Measurements from ENCODE around the gene NKAIN4. TPM values are rescaled to one million over a fixed set of nuclear protein-coding genes. Genes with fewer than 3 reads are reported as not detected.

NKAIN4 gene
- total RNA-seq, 2 donors from 2014 or later, result not detected

- H3K4me3 ChIP-seq, result no peak overlapping the region
- DNase-seq (ENCODE audit: low spot score) (no peak), ATAC-seq (ENCODE audit: insufficient number of reproducible peaks, low FRiP score, low read depth) (no peak)
- H3K27ac ChIP-seq, result no peak overlapping the region
- no peaks in the 10 kb centered on the region for H3K27me3 ChIP-seq (replicated peaks; ENCODE audit: insufficient read depth)
- no peaks in the 10 kb centered on the region for H3K9me3 ChIP-seq
- H3K4me1 ChIP-seq (ENCODE audit: control insufficient read depth in 1 of 2, low read depth in 2 of 2), result no peaks in the 10 kb centered on the region
- no peak for TF ChIP-seq CTCF (IDR thresholded peaks at IDR 0.05)
- H3K36me3 ChIP-seq, result no peaks in the 10 kb centered on the region
These were observed 7.6 kb downstream of the NKAIN4 start for GRCh38 chr20:63246490-63247288.

GRCh38 chr20:63244468-63244867, 9.8 kb downstream of the NKAIN4 start:
- Histone ChIP-seq H3K27ac (no peak overlapping the region), H3K4me3 (no peak overlapping the region), H3K9me3 (no peaks in the 10 kb centered on the region), H3K36me3 (no peaks in the 10 kb centered on the region), H3K4me1 (ENCODE audit: control insufficient read depth in 1 of 2, low read depth in 2 of 2) (no peaks in the 10 kb centered on the region), H3K27me3 (replicated peaks; ENCODE audit: insufficient read depth) (no peaks in the 10 kb centered on the region)
- no peak for TF ChIP-seq CTCF (IDR thresholded peaks at IDR 0.05)
- no peak for DNase-seq (ENCODE audit: low spot score)
- ATAC-seq (ENCODE audit: insufficient number of reproducible peaks, low FRiP score, low read depth), result no peak

- no peaks in the 10 kb centered on the region for H3K4me1 ChIP-seq (ENCODE audit: control insufficient read depth in 1 of 2, low read depth in 2 of 2)
- H3K9me3 ChIP-seq, result no peaks in the 10 kb centered on the region
- H3K27me3 ChIP-seq (replicated peaks; ENCODE audit: insufficient read depth), result no peaks in the 10 kb centered on the region
- H3K36me3 ChIP-seq, result no peaks in the 10 kb centered on the region
- DNase-seq (ENCODE audit: low spot score) (no peak), ATAC-seq (ENCODE audit: insufficient number of reproducible peaks, low FRiP score, low read depth) (no peak)
- TF ChIP-seq CTCF (IDR thresholded peaks at IDR 0.05), result no peak
- no peak overlapping the region for H3K4me3 ChIP-seq
- no peak overlapping the region for H3K27ac ChIP-seq
These were observed 10.5 kb downstream of the NKAIN4 start for GRCh38 chr20:63243604-63244247.

GRCh38 chr20:63242736-63243135, 11.5 kb downstream of the NKAIN4 start:
- Histone ChIP-seq H3K27me3 (replicated peaks; ENCODE audit: insufficient read depth) (no peaks in the 10 kb centered on the region), H3K4me1 (ENCODE audit: control insufficient read depth in 1 of 2, low read depth in 2 of 2) (no peaks in the 10 kb centered on the region), H3K27ac (no peak overlapping the region), H3K9me3 (no peaks in the 10 kb centered on the region), H3K4me3 (no peak overlapping the region), H3K36me3 (no peaks in the 10 kb centered on the region)
- DNase-seq (ENCODE audit: low spot score) (no peak), ATAC-seq (ENCODE audit: insufficient number of reproducible peaks, low FRiP score, low read depth) (no peak)
- no peak for TF ChIP-seq CTCF (IDR thresholded peaks at IDR 0.05)

- no peaks in the 10 kb centered on the region for H3K36me3 ChIP-seq
- H3K9me3 ChIP-seq, result no peaks in the 10 kb centered on the region
- H3K4me1 ChIP-seq (ENCODE audit: control insufficient read depth in 1 of 2, low read depth in 2 of 2), result no peaks in the 10 kb centered on the region
- no peak for TF ChIP-seq CTCF (IDR thresholded peaks at IDR 0.05)
- H3K27ac ChIP-seq, result no peak overlapping the region
- H3K27me3 ChIP-seq (replicated peaks; ENCODE audit: insufficient read depth), result no peaks in the 10 kb centered on the region
- H3K4me3 ChIP-seq, result no peak overlapping the region
- DNase-seq (ENCODE audit: low spot score), result no peak
- no peak for ATAC-seq (ENCODE audit: insufficient number of reproducible peaks, low FRiP score, low read depth)
These were observed 13.0 kb downstream of the NKAIN4 start for GRCh38 chr20:63241272-63241671.
